Esophagus muscularis mucosa (tissue), 4 donors: Measurements from ENCODE around the gene SAFB2. TPM values are rescaled to one million over a fixed set of nuclear protein-coding genes. Genes with fewer than 3 reads are reported as not detected.
A peak's percentile ranks its signal among the peaks of the same experiment; 100 is the strongest.

Source experiments
- DNase-seq: peaks from one replicate; pipeline ENCODE4 v3.0.0-alpha.2; 2017; ENCODE audit errors: extremely low spot score
- H3K27ac ChIP-seq, 4 donors: fragments of 200-600 bp; sonication (generic); replicated peaks in 1 of 4; 1 replicate in 3 of 4; 2 replicates in 1 of 4; pipeline ENCODE4 v1.5.1; 2016 to 2019; ENCODE audit warnings: mild to moderate bottlenecking in 1 of 4
- H3K27me3 ChIP-seq, 4 donors: fragments of 200-600 bp; sonication (generic); one replicate each; pipeline versions ENCODE4 v1.5.1 to v1.6.0; 2016 to 2019
- H3K36me3 ChIP-seq, 4 donors: fragments of 200-600 bp; sonication (generic); one replicate each; pipeline ENCODE4 v1.5.1; 2016 to 2019
- H3K4me1 ChIP-seq, 4 donors: fragments of 200-600 bp; sonication (generic); one replicate each; pipeline ENCODE4 v1.5.1; 2016 to 2019
- H3K4me3 ChIP-seq, 4 donors: fragments of 200-600 bp; sonication (generic); 1 replicate in 2 of 4; 2 replicates in 2 of 4; pipeline ENCODE4 v1.5.1; 2016 to 2019; ENCODE audit warnings: mild to moderate bottlenecking in 4 of 4, moderate library complexity in 1 of 4
- H3K9me3 ChIP-seq, 4 donors: fragments of 200-600 bp; sonication (generic); 1 replicate in 3 of 4; 2 replicates in 1 of 4; pipeline ENCODE4 v1.5.1; 2016 to 2019
- EP300 ChIP-seq: sonication (generic); formaldehyde crosslinking; IDR thresholded peaks from one replicate; pipeline ENCODE4 v1.6.1; 2017; ENCODE audit warnings: antibody characterized with exemption
- POLR2A ChIP-seq: fragments of 450-650 bp; IDR thresholded peaks from one replicate; pipeline ENCODE4 v1.6.1; 2017; ENCODE audit warnings: antibody characterized with exemption, moderate library complexity, mild to moderate bottlenecking, low read depth
- POLR2AphosphoS5 ChIP-seq, 2 donors: sonication (generic); formaldehyde crosslinking; IDR thresholded peaks; one replicate each; pipeline ENCODE4 v1.6.1; 2017; ENCODE audit warnings: antibody characterized with exemption in 2 of 2
- WGBS: methylation state at CpG from one replicate; pipeline ENCODE4 v1.1.5; 2018; 5-methylcytosine and 5-hydroxymethylcytosine counted together
- intact Hi-C: fragments of 100-400 bp; cut with DNase I; formaldehyde crosslinking; loops from one replicate; pipeline ENCODE4 v1.15.1; 2023
- total RNA-seq, 4 donors: library from RNA; depleted of rRNA; stranded (reverse); fragments of >200 nt; gene quantifications; one replicate each; pipeline versions ENCODE4 v1.1.0 to v1.2.1, GENCODE V29; 2016
- TF ChIP-seq, protein P1 (sequence below), 3 experiments: fragments of 200-600 bp in 2 of 3; fragments of 450-650 bp in 1 of 3; sonication (generic) in 2 of 3; IDR thresholded peaks; one replicate each; pipeline ENCODE4 v1.5.1; 2017 to 2019; ENCODE audit warnings: antibody characterized with exemption in 3 of 3, mild to moderate bottlenecking in 2 of 3, moderate library complexity in 1 of 3

The SAFB2 gene
- total RNA-seq = 10 to 100 TPM; 31.1 to 57.8 (median 42.7) TPM

DNA sequence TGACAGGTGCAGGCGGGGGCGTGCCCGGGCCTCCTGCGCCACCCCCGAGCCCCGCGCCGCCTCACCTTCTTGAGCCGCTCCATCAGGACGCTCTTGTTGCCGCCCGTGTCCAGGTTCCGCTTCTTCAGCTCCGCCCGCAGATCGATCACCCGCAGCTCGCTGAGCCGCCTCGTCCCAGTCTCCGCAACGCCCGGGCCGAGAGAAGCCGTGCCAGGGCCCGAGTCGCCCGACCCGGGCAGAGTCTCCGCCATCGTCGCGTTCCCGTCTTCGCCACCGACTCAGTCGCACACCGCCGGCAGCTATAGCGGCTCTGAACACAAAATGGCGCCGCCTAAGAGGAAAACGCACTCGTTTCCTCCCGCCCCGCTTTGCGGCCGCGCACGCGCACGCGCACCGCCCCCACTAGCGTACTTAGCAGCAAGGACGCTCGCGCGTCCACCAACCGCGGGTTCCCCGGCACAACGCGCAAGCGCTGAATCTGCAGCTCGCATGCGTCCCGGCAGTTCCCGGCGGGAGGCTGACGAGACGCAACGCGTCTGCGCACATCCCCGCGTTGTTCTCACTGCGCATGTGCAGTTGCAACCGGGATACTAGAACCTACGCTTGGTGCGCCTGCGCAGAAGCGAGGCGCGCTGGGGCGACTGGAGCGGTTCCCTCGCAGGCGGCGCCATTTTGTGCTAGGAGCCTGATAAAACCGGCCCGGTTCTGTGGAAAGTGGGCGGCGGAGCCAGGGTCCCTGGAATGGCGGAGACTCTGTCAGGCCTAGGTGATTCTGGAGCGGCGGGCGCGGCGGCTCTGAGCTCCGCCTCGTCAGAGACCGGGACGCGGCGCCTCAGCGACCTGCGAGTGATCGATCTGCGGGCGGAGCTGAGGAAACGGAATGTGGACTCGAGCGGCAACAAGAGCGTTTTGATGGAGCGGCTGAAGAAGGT lies at the start of gene SAFB2, which contains the start of gene SAFB:
TSS of gene SAFB2 (minus strand) at position 312 of the 932 bp plus-strand sequence. CDS start at position 251, 61 bp downstream.
TSS of gene SAFB (plus strand) at position 619 of the 932 bp plus-strand sequence. CDS start at position 742, 123 bp downstream.
- TF ChIP-seq POLR2AphosphoS5 (IDR thresholded peaks at IDR 0.05) = peak; percentile 100
- TF ChIP-seq POLR2A = peak; percentile 97
- TF ChIP-seq, protein P1, sequence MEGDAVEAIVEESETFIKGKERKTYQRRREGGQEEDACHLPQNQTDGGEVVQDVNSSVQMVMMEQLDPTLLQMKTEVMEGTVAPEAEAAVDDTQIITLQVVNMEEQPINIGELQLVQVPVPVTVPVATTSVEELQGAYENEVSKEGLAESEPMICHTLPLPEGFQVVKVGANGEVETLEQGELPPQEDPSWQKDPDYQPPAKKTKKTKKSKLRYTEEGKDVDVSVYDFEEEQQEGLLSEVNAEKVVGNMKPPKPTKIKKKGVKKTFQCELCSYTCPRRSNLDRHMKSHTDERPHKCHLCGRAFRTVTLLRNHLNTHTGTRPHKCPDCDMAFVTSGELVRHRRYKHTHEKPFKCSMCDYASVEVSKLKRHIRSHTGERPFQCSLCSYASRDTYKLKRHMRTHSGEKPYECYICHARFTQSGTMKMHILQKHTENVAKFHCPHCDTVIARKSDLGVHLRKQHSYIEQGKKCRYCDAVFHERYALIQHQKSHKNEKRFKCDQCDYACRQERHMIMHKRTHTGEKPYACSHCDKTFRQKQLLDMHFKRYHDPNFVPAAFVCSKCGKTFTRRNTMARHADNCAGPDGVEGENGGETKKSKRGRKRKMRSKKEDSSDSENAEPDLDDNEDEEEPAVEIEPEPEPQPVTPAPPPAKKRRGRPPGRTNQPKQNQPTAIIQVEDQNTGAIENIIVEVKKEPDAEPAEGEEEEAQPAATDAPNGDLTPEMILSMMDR (IDR thresholded peaks at IDR 0.05) = peak in 1 of 3 experiments; percentile 8
- no peak for TF ChIP-seq EP300
- DNase-seq = peak; percentile 99
- intact Hi-C loops = loop anchor here (5.0 kb wide), 1 partner anchor 60 kb away; the partner anchor contains the start of genes HSD11B1L and MICOS13
- H3K4me1 ChIP-seq = peaks cover 63 to 81% (median 76%) of the 10 kb centered on the region in 4 donors
- no peaks in the 10 kb centered on the region for H3K27me3 ChIP-seq
- peaks cover 7 to 57% (median 49%) of the 10 kb centered on the region in 4 donors for H3K36me3 ChIP-seq
- WGBS = under 1% methylated on average over 44 of the region's 116 CpGs
- peak within 1 kb of the TSS; percentile 96 to 98 (median 96) for H3K27ac ChIP-seq
- no peaks in the 10 kb centered on the region for H3K9me3 ChIP-seq
- H3K4me3 ChIP-seq = peak within 1 kb of the TSS; percentile 85 to 98 (median 88)

DNA sequence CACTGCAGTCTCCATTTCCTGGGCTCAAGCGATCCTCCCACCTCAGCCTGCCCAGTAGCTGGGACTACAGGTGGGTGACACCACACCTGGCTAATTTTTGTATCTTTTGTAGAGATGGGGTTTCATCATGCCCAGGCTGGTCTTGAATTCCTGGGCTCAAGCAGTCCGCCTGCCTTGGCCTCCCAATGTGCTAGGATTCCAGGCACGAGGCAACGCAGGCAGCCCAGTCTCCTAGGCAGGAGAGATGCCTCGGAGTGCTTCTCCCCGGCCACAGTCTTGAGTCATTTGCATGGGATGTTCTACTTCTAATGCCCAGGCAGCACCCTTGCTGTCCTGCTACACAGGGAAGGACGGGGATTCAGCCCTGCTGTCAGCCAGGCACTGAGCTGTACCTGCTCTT lies 49.0 kb upstream of the SAFB2 start:
- 98% methylated on average over 5 of the region's 7 CpGs for WGBS
- intact Hi-C loops = no loop called here
- H3K36me3 ChIP-seq = peaks cover 29 to 45% (median 45%) of the 10 kb centered on the region in 4 donors

DNA sequence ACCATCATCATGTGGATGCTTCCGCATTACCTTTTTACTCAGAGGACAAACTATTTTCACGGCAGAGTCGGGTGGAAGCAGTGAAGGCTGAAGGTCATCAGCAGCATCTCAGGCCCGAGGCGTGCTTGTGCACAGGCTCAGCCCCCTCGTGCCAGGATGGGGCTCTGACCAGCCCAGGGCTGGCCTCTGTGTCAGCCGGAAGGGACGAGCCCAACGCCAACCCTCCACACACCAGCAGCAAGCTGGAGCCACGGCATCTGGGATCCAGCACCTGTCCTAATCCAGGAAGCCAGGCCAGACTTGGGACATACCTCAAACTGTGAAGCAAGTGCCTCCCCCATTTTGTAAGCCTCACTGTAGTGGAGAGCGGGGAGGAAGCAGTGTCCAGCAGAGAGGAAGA lies 46.6 kb upstream of the SAFB2 start:
- Histone ChIP-seq H3K27me3 (no peaks in the 10 kb centered on the region), H3K4me3 (no peak overlapping the region), H3K9me3 (no peaks in the 10 kb centered on the region), H3K36me3 (peaks cover 53 to 69% (median 69%) of the 10 kb centered on the region in 4 donors), H3K27ac (no peak overlapping the region), H3K4me1 (no peaks in the 10 kb centered on the region)
- intact Hi-C loops = no loop called here
- WGBS = 85% methylated on average over 2 of the region's 11 CpGs
- no peak for DNase-seq
- TF ChIP-seq, protein P1 (IDR thresholded peaks at IDR 0.05) = no peak
- TF ChIP-seq POLR2A = no peak
- no peak for TF ChIP-seq EP300
- no peak for TF ChIP-seq POLR2AphosphoS5 (IDR thresholded peaks at IDR 0.05)

More for the DNA sequence above, 49.0 kb upstream of the SAFB2 start:
- peaks cover 0 to 5% (median 0%) of the 10 kb centered on the region in 4 donors for H3K4me1 ChIP-seq
- H3K27me3 ChIP-seq = no peaks in the 10 kb centered on the region
- DNase-seq = no peak
- H3K4me3 ChIP-seq = no peak overlapping the region
- H3K27ac ChIP-seq = no peak overlapping the region
- H3K9me3 ChIP-seq = no peaks in the 10 kb centered on the region
- no peak for TF ChIP-seq EP300
- no peak for TF ChIP-seq POLR2A
- no peak for TF ChIP-seq POLR2AphosphoS5 (IDR thresholded peaks at IDR 0.05)
- TF ChIP-seq, protein P1 (IDR thresholded peaks at IDR 0.05) = no peak

- no peaks in the 10 kb centered on the region for H3K4me1 ChIP-seq
- WGBS = 86% methylated on average over 22 of the region's 22 CpGs
- H3K4me3 ChIP-seq = no peak overlapping the region
- intact Hi-C loops = no loop called here
- H3K36me3 ChIP-seq = peaks cover 67 to 83% (median 83%) of the 10 kb centered on the region in 4 donors
- no peaks in the 10 kb centered on the region for H3K27me3 ChIP-seq
- TF ChIP-seq POLR2A (no peak), EP300 (no peak), POLR2AphosphoS5 (IDR thresholded peaks at IDR 0.05) (peak in 1 of 2 donors; percentile 12)
- TF ChIP-seq, protein P1 (IDR thresholded peaks at IDR 0.05) = no peak
- H3K9me3 ChIP-seq = no peaks in the 10 kb centered on the region
- no peak for DNase-seq
- H3K27ac ChIP-seq = no peak overlapping the region
These were observed 45.2 kb upstream of the SAFB2 start for GRCh38 chr19:5667751-5668271.
